ENCODE data around the gene PPIL6.

- TF ChIP-seq CTCF (IDR thresholded peaks at IDR 0.05; ENCODE audit: low read depth, low read length, poor library complexity, severe bottlenecking) (no peak), EZH2phosphoT487 (IDR thresholded peaks at IDR 0.05; ENCODE audit: borderline replicate concordance, low read length) (no peak)
Observed at GRCh38 chr6:109450801-109451200, 10.4 kb upstream of the PPIL6 start.

All from DOHH2 (cell line).